HuH-7 (cell line): ENCODE measurements around the gene ZDHHC24.

Experiments used
- DNase-seq: peaks from one replicate; pipeline ENCODE4 v3.0.0; 2011; ENCODE audit warnings: low spot score

Gene ZDHHC24

GRCh38 chr11:66497206-66497605 is 48.6 kb downstream of the ZDHHC24 start:
- no peak for DNase-seq

DNA sequence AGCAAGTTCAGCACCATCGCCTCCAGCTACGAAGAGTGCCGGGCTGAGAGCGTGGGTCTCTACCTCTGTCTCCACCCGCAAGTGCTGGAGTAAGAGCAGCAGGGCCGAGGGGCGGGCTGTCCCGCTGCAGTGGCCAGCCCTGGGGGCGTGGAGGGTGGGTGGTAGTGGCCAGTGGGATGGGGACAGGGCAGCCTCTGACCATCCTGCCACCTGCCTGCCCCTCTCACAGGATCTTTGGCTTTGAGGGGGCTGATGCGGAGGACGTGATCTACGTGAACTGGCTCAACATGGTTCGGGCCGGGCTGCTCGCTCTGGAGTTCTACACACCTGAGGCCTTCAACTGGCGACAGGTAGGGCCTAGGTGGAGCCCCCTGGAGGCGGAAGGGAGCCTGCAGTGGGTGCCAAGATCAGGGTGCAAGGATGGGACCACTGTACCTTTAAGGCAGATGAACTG is 50.4 kb downstream of the ZDHHC24 start:
- no peak for DNase-seq

DNA sequence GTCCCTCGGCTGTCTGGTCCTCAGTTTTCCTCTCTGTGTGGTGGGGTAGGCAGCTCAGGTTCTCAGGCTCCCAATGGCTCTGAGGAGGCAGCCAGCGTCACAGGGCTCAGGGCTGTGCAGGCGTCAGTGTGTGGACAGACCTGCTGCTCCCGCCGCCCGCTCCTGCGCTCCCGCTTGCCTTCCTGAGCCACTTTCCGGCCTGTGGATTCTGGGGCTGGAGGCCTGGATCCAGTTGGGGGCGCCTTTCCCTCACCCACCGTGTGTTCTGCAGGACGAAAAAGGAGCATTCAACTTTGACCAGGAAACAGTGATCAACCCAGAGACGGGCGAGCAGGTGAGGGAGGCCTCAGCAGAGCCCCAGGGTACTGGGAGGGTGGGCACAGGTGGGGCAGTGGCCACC is 50.9 kb downstream of the ZDHHC24 start:
- peak; percentile 88 for DNase-seq

GRCh38 chr11:66494458-66494857 is 51.4 kb downstream of the ZDHHC24 start:
- DNase-seq, result no peak

- DNase-seq, result no peak
These were observed 52.7 kb downstream of the ZDHHC24 start for GRCh38 chr11:66493130-66493529.

DNA sequence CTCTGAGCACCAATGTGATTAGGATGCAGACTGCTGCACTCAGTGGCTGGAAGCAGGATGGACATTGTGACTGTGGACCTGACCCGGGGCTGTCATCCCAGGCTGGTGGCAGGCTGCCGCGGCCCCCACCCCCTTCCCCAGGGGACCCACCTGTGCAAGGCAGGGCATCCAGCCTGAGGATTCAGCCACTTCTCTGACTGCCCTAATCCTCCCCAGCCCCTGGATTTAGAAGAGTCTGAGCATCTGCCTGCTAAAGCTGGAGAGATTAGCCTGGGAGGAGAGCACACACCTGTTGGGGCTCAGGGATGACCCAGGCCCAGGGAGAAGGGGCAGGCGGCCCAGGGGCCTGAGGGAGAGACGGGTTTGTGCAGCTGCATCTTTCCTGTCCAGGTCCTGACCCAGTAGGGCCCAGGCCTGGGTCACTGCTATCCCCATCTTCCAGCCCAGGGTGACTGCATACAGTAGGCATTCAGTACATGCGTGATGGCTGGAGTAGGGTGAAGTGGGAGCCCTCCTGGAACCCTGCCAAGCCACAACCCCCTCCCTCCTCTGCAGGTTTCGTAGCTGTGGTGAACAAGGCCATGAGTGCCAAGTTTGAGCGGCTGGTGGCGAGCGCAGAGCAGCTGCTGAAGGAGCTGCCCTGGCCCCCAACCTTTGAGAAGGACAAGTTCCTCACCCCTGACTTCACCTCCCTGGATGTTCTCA is 53.5 kb downstream of the ZDHHC24 start:
- DNase-seq, result no peak

DNA sequence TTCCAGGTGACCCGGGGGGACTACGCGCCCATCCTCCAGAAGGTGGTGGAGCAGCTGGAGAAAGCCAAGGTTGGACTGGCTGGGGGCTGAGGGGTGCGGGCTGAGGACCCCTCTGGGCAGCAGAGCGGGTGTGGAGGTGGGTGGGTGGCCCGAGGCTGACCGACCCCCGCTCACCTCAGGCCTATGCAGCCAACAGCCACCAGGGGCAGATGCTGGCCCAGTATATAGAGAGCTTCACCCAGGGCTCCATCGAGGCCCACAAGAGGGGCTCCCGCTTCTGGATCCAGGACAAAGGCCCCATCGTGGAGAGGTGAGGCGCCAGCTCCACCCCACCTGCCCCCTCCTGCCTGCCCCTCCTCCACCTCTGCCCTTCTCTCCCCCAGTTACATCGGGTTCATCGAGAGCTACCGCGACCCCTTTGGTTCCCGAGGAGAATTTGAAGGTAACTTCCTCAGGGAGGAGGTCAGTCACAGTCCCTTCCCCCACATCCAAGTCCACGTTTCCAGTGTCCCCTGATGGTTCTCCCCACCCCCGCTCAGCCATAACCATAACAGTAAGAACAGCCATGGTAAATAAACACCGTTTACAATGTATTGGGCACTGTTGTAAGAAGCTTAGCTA is 54.4 kb downstream of the ZDHHC24 start:
- peak; percentile 98 for DNase-seq

DNA sequence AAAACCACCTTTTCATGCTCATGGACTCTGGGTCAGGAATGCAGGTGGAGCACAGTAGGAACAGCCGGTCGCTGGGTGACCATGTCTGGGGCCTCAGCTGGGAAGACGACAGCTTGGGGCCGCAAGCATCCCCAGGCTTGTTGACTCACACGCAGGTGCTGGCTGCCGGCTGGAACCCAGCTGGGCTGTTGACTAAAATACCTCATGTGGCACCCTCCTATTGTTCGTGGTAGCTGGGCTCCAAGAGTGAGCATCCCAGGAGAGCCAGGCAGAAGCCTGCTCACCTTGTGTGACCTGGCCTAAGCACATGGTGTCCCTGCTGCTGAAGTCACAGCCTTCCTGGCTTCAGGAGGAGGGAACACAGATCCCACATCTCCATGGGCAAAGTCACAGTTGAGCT is 56.2 kb downstream of the ZDHHC24 start:
- DNase-seq, result no peak

GRCh38 chr11:66488957-66489356 is 56.9 kb downstream of the ZDHHC24 start:
- DNase-seq, result no peak

GRCh38 chr11:66484806-66485380 is 61.0 kb downstream of the ZDHHC24 start:
- no peak for DNase-seq

DNA sequence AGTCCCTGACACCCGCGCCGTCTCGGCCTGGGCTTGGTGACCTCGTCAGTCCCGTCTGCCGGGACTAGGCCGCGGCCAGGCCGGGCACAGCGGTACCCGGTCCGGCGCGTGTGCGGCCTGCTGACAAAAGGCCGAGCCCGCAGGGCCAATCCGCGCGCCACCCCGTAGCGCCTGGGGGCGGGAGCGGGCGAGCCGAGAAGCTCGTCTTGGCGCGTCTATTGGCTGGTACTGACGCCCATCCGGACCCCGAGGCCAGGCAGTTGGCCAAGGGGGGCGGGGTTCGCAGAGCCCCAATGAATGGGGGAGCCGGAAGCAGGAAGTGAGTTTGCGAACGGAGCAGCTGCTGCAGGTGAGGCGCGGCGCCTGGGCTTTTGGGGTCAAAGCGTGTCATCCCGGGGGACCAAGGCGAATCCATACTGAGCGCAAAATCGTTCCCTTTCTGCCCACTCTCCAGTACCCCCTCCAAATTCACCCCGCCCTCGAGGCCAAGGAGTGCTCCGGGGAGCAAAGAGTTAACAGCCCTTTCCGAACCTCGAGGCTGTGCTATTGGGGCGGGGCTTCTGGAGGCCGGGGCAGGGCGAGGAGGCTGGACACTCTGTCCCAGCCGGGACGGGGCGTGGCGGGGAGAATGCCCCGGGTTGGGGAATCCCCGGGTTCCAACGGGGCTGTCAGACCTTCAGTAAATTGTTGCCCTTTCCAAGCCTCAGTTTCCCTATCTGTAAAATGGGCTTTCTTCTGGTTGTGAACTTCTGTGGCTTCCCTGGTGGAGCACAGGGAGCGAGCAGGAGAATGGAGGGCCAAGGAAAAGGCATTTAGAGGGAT is 65.5 kb downstream of the ZDHHC24 start, which contains the start of gene DPP3:
Gene DPP3, plus strand, starts transcription at position 318 of the 822 bp plus-strand sequence. CDS start 1,767 bp downstream, outside the sequence.
- DNase-seq, result peak; percentile 100

DNA sequence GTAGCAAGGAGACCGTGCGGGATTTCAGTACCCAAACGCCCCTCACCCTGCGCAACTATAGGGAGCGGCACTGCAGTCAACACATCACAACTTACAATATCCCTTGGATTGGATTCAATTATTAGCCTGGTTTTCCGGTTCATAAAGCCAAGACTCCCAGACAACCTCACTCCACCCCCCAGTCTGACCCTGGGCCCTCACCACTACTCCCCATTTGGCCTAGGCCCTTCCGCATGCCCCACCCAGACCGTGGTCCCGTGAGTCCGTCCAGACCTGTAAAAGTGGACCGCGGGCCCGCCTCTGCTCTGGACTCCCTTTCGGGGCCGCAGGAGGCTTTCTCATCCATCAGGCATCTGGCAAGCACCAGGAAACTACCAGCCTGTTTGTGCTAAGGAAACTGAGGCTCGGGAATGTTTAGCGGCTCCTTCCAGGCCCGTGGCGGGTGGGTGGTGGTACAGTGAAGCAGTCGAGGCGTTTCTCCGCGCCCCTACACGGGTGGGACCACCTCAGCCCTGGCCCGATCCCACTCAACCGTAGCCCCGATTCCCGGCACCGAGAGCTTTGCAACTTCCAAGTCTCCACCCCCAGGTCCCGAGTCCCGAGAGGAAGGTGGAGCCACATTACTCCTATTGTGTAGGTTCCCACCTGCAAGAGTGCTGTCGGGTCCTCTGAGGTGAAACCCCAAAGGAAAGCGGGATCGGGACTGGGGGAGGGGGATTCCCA is 66.3 kb downstream of the ZDHHC24 start:
- DNase-seq, result peak; percentile 100

DNA sequence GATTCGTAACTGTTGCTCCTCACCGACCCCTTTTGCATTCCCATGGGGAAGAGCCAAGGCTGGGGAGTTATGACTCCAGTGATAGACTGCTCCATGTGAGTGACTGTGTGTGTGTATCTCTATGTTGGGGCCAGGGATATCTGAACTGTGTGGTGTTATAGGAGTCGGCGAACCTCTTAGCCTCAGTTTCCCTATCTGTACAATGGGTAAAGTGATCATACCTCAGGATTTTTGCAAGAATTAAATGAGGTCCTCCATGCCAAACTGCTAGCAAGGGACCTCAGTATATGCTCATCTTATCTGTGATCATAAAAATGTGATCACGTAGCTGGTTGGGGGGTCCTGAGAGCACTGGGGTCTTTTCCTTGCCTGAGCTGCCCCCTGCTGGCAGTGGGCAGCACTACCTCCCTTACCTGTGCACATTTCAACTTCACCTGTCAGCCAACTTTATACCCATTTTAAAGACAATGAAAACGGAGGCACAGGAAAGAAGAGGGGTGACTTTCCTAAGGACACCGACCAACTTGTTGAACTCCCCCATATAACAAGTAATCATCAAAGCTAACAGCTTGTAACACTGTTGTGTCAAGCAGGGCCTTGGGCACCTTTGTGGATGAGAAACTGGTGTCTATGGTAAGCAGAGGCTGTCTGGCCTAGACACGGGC is 67.0 kb downstream of the ZDHHC24 start:
- DNase-seq, result peak; percentile 99

DNA sequence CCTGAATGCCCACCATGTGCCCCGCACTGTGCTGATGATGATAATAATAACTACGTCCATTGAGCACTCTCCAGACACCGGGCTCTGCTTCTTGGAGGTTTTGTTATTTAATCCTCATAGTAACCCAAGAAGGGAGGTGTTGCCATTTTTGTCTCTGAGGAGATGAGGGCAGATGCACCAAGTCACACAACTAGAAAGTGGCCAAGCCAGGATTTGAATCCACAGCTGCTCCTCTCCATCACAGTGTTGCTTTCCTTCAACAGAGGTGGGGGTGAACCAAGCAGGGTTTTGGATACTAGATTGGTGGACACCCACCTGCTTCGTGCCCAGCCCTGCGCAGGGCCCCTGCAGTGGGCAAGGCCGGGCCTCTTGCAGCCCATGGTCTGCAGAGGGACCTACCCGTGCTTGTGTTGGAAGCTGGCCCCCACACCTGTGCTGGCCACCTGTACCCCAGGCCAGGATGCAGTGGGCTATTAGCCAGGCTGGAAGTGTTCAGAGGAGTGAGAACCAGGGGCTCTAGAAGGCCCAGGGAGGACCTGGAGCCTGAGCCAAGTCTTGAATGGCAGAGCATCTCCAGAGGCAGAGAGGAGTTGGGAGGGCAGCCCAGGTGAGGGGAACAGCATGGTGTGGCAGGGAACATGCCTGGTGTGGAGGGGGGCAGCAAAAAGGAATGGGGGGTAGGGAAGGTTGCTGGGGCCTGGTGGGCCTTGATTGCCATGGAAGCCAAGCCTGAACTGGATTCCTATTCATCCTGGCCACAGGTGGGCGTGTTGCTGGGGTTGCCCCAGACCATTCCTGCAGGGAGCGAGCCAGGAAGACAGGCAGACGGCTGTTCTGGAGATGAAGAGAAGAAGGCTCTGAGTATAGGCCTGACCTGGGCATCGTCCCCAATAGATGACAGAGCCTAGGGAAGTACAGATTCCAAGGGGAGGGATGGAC is 68.3 kb downstream of the ZDHHC24 start:
- no peak for DNase-seq

DNA sequence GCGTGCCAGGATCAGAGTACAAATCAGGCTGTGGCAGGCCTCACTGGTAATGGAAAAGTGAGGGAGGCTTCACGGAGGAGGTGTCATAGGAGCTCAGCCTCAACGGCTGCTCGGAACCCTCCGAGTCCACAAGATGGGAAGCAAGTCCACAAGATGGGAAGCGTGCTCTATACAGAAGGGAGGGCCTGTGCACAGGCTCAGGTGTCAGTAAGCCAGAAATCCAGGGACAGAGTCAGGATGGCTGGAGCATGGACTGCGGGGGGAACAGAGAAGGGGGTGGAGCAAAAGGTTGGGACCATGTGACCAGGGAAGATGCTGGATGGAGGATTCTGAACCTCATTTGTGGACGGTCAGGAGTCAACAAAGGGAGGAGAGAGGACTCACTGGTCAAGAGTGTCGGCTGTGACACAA is 69.0 kb downstream of the ZDHHC24 start:
- DNase-seq, result no peak

DNA sequence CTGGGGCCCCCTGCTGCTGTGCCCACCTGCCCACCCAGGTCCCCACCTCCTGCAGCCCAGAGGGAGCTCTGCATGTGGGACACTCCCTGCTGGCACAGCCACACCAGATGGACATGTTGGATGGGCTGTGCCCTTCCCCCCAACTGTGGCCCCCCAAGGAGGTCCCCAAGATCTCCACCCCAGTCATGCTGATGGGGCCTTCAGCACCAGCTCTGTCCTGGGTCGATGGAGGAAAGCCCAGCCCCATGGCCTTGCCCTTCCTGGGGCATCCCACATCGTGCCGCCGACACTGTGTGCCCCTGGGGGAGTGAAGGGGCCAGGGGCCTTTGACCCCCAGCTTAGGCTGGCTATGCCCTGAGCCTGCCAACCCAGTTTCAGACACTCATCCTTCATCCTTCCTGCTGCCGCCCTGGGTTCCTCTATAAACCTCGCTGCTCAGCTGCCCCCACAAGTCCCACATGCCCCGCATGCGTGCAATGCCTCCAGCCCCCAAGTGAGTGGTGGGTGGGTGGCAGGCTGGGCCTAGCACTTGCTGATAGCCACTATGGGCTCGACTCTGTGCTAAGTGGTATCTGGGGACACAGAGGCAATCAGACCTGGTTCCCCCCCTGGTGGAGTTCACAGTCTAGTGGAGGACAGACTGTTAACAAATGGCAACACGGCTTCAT is 69.5 kb downstream of the ZDHHC24 start:
- no peak for DNase-seq

DNA sequence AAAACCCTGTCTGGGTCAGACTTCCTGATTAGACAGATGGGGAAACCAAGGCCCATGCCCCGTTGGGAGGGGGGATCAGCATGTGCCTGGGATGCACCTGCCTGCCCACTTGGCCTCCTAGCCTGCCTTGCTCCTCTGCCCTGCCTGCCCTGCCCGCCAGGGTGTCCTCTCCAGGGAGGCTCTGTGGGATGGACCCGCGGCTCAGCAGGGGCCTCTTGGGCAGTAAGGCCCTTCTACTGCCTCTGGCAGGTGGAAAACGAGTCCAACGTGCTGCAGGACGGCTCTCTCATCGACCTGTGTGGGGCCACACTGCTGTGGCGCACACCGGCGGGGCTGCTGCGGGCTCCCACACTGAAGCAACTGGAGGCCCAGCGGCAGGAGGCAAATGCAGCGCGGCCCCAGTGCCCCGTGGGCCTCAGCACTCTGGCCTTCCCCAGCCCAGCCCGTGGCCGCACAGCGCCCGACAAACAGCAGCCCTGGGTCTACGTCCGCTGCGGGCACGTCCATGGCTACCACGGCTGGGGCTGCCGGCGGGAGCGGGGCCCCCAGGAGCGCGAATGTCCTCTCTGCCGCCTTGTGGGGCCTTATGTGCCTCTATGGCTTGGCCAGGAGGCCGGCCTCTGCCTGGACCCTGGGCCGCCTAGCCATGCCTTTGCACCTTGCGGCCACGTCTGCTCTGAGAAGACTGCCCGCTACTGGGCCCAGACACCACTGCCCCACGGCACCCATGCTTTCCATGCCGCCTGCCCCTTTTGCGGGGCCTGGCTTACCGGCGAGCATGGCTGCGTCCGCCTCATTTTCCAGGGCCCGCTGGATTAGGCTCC is 70.3 kb downstream of the ZDHHC24 start:
- DNase-seq, result no peak
